ENCODE results near the gene PLXND1. TPM values are rescaled to one million over a fixed set of nuclear protein-coding genes. Genes with fewer than 3 reads are reported as not detected.

Gene PLXND1
- total and polyA plus RNA-seq, 2 donors (not counting 1 experiment from before 2014, with no cell fraction given), result 3.3 to 74.4 TPM

GRCh38 chr3:129617381-129618185 lies 11.1 kb upstream of the PLXND1 start:
- TF ChIP-seq, protein P1, sequence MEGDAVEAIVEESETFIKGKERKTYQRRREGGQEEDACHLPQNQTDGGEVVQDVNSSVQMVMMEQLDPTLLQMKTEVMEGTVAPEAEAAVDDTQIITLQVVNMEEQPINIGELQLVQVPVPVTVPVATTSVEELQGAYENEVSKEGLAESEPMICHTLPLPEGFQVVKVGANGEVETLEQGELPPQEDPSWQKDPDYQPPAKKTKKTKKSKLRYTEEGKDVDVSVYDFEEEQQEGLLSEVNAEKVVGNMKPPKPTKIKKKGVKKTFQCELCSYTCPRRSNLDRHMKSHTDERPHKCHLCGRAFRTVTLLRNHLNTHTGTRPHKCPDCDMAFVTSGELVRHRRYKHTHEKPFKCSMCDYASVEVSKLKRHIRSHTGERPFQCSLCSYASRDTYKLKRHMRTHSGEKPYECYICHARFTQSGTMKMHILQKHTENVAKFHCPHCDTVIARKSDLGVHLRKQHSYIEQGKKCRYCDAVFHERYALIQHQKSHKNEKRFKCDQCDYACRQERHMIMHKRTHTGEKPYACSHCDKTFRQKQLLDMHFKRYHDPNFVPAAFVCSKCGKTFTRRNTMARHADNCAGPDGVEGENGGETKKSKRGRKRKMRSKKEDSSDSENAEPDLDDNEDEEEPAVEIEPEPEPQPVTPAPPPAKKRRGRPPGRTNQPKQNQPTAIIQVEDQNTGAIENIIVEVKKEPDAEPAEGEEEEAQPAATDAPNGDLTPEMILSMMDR (IDR thresholded peaks at IDR 0.05), result no peak
- TF ChIP-seq EZH2 (IDR thresholded peaks at IDR 0.05; ENCODE audit: borderline replicate concordance, insufficient read depth, low read depth, low read length, poor library complexity, severe bottlenecking), result no peak
- ChIA-PET CTCF (interaction anchor here (1.0 to 1.6 kb wide), 3 partner anchors 9 to 648 kb away, joined by 3 to 6 read pairs (median 3); no protein-coding TSS in a partner anchor), POLR2A (no interaction called here)
- Mint-ChIP-seq H3K27ac (no peak overlapping the region), H3K4me1 (peaks cover 10% of the 10 kb centered on the region), H3K27me3 (peaks cover 8% of the 10 kb centered on the region), H3K9me3 (ENCODE audit: insufficient read depth) (no peaks in the 10 kb centered on the region), H3K4me3 (no peak overlapping the region)
- Histone ChIP-seq H4K20me1 (ENCODE audit: control insufficient read depth, insufficient read depth, low read length, poor library complexity, severe bottlenecking) (no peaks in the 10 kb centered on the region), H3K4me3 (ENCODE audit: control extremely low read depth in 1 of 5, extremely low read depth in 1 of 5, insufficient read depth in 1 of 5, low read depth in 2 of 5, low read length in 4 of 5) (no peak overlapping the region), H2AFZ (ENCODE audit: insufficient read depth, low read depth, low read length, poor library complexity, severe bottlenecking) (no peak overlapping the region), H3K36me3 (replicated peaks in 1 of 2; ENCODE audit: control extremely low read depth in 1 of 2, control insufficient read depth in 1 of 2, extremely low read depth in 1 of 2, insufficient read depth in 2 of 2, low read length in 1 of 2) (no peaks in the 10 kb centered on the region), H3K9me3 (ENCODE audit: control extremely low read depth in 1 of 3, control insufficient read depth in 2 of 3, insufficient read depth in 1 of 3, low read length in 2 of 3) (peaks cover 0 to 4% (median 0%) of the 10 kb centered on the region in 3 donors), H3K9ac (ENCODE audit: low read length) (no peak overlapping the region), H3K27me3 (replicated peaks in 1 of 4; ENCODE audit: control extremely low read depth in 1 of 4, control insufficient read depth in 3 of 4, insufficient read depth in 4 of 4, low read length in 3 of 4) (peaks cover 0 to 19% (median 7%) of the 10 kb centered on the region in 4 experiments), H3K27ac (ENCODE audit: low read length in 2 of 2) (no peak overlapping the region), H3K4me2 (replicated peaks; ENCODE audit: low read depth, low read length, poor library complexity, severe bottlenecking) (no peak overlapping the region), H3K79me2 (ENCODE audit: control insufficient read depth, insufficient read depth, low read length) (no peaks in the 10 kb centered on the region), H3K4me1 (ENCODE audit: control insufficient read depth in 2 of 2, insufficient read depth in 2 of 2, low read length in 2 of 2) (peaks cover 8 to 20% of the 10 kb centered on the region in 2 donors)
- intact Hi-C loops (cut with micrococcal nuclease), result no loop called here
- 94% methylated on average over 9 of the region's 12 CpGs for WGBS (ENCODE audit: insufficient coverage)
- DNase-seq, result no peak
- ATAC-seq (ENCODE audit: low read depth), result no peak

GRCh38 chr3:129616713-129617112 lies 10.2 kb upstream of the PLXND1 start:
- Histone ChIP-seq H4K20me1 (ENCODE audit: control insufficient read depth, insufficient read depth, low read length, poor library complexity, severe bottlenecking) (no peaks in the 10 kb centered on the region), H3K27ac (ENCODE audit: low read length in 2 of 2) (no peak overlapping the region), H3K9me3 (ENCODE audit: control extremely low read depth in 1 of 3, control insufficient read depth in 2 of 3, insufficient read depth in 1 of 3, low read length in 2 of 3) (peaks cover 0 to 4% (median 0%) of the 10 kb centered on the region in 3 donors), H3K36me3 (replicated peaks in 1 of 2; ENCODE audit: control extremely low read depth in 1 of 2, control insufficient read depth in 1 of 2, extremely low read depth in 1 of 2, insufficient read depth in 2 of 2, low read length in 1 of 2) (no peaks in the 10 kb centered on the region), H2AFZ (ENCODE audit: insufficient read depth, low read depth, low read length, poor library complexity, severe bottlenecking) (no peak overlapping the region), H3K4me1 (ENCODE audit: control insufficient read depth in 2 of 2, insufficient read depth in 2 of 2, low read length in 2 of 2) (peaks cover 8 to 20% of the 10 kb centered on the region in 2 donors), H3K9ac (ENCODE audit: low read length) (no peak overlapping the region), H3K27me3 (replicated peaks in 1 of 4; ENCODE audit: control extremely low read depth in 1 of 4, control insufficient read depth in 3 of 4, insufficient read depth in 4 of 4, low read length in 3 of 4) (peaks cover 0 to 22% (median 7%) of the 10 kb centered on the region in 4 experiments), H3K4me3 (ENCODE audit: control extremely low read depth in 1 of 5, extremely low read depth in 1 of 5, insufficient read depth in 1 of 5, low read depth in 2 of 5, low read length in 4 of 5) (no peak overlapping the region), H3K79me2 (ENCODE audit: control insufficient read depth, insufficient read depth, low read length) (no peaks in the 10 kb centered on the region), H3K4me2 (replicated peaks; ENCODE audit: low read depth, low read length, poor library complexity, severe bottlenecking) (no peak overlapping the region)
- Mint-ChIP-seq H3K9me3 (ENCODE audit: insufficient read depth) (no peaks in the 10 kb centered on the region), H3K27me3 (peaks cover 8% of the 10 kb centered on the region), H3K4me3 (no peak overlapping the region), H3K4me1 (peaks cover 10% of the 10 kb centered on the region), H3K27ac (no peak overlapping the region)
- WGBS (ENCODE audit: insufficient coverage), result 68% methylated on average over 4 of the region's 5 CpGs
- TF ChIP-seq, protein P1 (IDR thresholded peaks at IDR 0.05), result no peak
- TF ChIP-seq EZH2 (IDR thresholded peaks at IDR 0.05; ENCODE audit: borderline replicate concordance, insufficient read depth, low read depth, low read length, poor library complexity, severe bottlenecking), result no peak
- intact Hi-C loops (cut with micrococcal nuclease), result no loop called here
- POLR2A ChIA-PET, result no interaction called here
- CTCF ChIA-PET, result interaction anchor here (1.0 kb wide), 2 partner anchors 10 to 647 kb away, joined by 3 read pairs; no protein-coding TSS in a partner anchor
- ATAC-seq (ENCODE audit: low read depth), result no peak
- no peak for DNase-seq
